Measurements from ENCODE around the gene MAPKAPK3. TPM values are rescaled to one million over a fixed set of nuclear protein-coding genes. Genes with fewer than 3 reads are reported as not detected.

The MAPKAPK3 gene
- total and polyA plus RNA-seq, 2 of the 8 experiments (the other 6 are each of a cell fraction or from before 2014, with no cell fraction given) = 65.4 to 99.8 TPM

- no peak overlapping the region for H3K27ac ChIP-seq (ENCODE audit: low read depth, low read length)
- H2BK5ac ChIP-seq (ENCODE audit: low read depth, low read length) = no peak overlapping the region
- H3K23ac ChIP-seq (ENCODE audit: insufficient read length) = no peak overlapping the region
- WGBS, 2 experiments (ENCODE audit: extremely low coverage in 1 of 2, insufficient coverage in 1 of 2, insufficient read length in 1 of 2, insufficient replicate concordance in 2 of 2, low coverage in 1 of 2, low lambda C conversion rate in 2 of 2, missing lambda C conversion rate in 1 of 2) = 92% methylated on average over 6 of the region's 6 CpGs; no CpG with 5 or more reads in 1 of the 2 experiments
- H3K9ac ChIP-seq (replicated peaks in 1 of 4; ENCODE audit: extremely low read depth in 1 of 4, low read depth in 3 of 4, low read length in 3 of 4) = no peak overlapping the region
- no peak overlapping the region for H2BK120ac ChIP-seq (replicated peaks; ENCODE audit: low read depth, low read length)
- no peaks in the 10 kb centered on the region for H3K4me1 ChIP-seq (replicated peaks in 1 of 4; ENCODE audit: control insufficient read depth in 3 of 4, insufficient read depth in 4 of 4, low read length in 3 of 4)
- no peak overlapping the region for H2BK15ac ChIP-seq (ENCODE audit: low read length)
- H3K23me2 ChIP-seq (ENCODE audit: low read depth, low read length) = no peaks in the 10 kb centered on the region
- no peak overlapping the region for H2BK20ac ChIP-seq (ENCODE audit: low read length)
- no peak overlapping the region for H2BK12ac ChIP-seq (ENCODE audit: low read depth, low read length)
- POLR2A ChIA-PET (ENCODE audit: partially characterized antibody) = interaction anchor here (0.6 kb wide), 1 partner anchor 640 kb away, joined by 4 read pairs; no protein-coding TSS in a partner anchor
- H4K91ac ChIP-seq (replicated peaks; ENCODE audit: insufficient read length, low read length) = no peak overlapping the region
- no peaks in the 10 kb centered on the region for H3K9me3 ChIP-seq (ENCODE audit: insufficient read depth in 2 of 2, low read depth in 1 of 2, low read length in 1 of 2)
- FAIRE-seq = no peak
- H3K27me3 ChIP-seq (replicated peaks in 1 of 4; ENCODE audit: control insufficient read depth in 3 of 4, extremely low read depth in 1 of 4, insufficient read depth in 3 of 4, low read length in 3 of 4) = no peaks in the 10 kb centered on the region; a peak in 1 of 7 replicates
- no peaks in the 10 kb centered on the region for H3K79me1 ChIP-seq (ENCODE audit: low read depth, low read length)
- no peak overlapping the region for H3K14ac ChIP-seq (ENCODE audit: insufficient read length)
- H4K8ac ChIP-seq (ENCODE audit: extremely low read depth, insufficient read depth, low read length) = no peak overlapping the region
- CTCF ChIA-PET (ENCODE audit: partially characterized antibody) = interaction anchor here (1.4 to 63.8 kb wide), 3 partner anchors 9 to 40 kb away, joined by 3 to 1262 read pairs (median 6); partner anchors contain the start of genes CISH and MAPKAPK3
- no peak overlapping the region for H3K4me3 ChIP-seq (ENCODE audit: extremely low read depth in 1 of 4, insufficient read depth in 2 of 4, low read depth in 3 of 4, low read length in 4 of 4)
- H3K79me2 ChIP-seq (ENCODE audit: control insufficient read depth in 1 of 2, insufficient read depth in 2 of 2, low read length in 2 of 2) = no peaks in the 10 kb centered on the region
- no peak overlapping the region for H4K5ac ChIP-seq (ENCODE audit: insufficient read length, low read depth, low read length)
- H3K4ac ChIP-seq (replicated peaks; ENCODE audit: insufficient read length, low read depth, low read length) = no peak overlapping the region
- no peak overlapping the region for H3K18ac ChIP-seq (ENCODE audit: extremely low read depth, low read length)
- no peak for DNase-seq (ENCODE audit: low read depth in 1 of 2, low spot score in 2 of 2)
- no peak overlapping the region for H2AFZ ChIP-seq (ENCODE audit: low read length)
- H3K56ac ChIP-seq (replicated peaks; ENCODE audit: insufficient read length, low read depth, low read length) = no peak overlapping the region
- H2AK5ac ChIP-seq (ENCODE audit: low read depth, low read length) = no peak overlapping the region
- H3K36me3 ChIP-seq (ENCODE audit: control insufficient read depth in 2 of 4, insufficient read depth in 4 of 4, low read length in 3 of 4) = no peaks in the 10 kb centered on the region
- H4K20me1 ChIP-seq (replicated peaks in 1 of 2; ENCODE audit: control insufficient read depth in 1 of 2, insufficient read depth in 2 of 2, low read length in 2 of 2) = peaks cover 0 to 2% of the 10 kb centered on the region in 2 experiments
- no peak overlapping the region for H3K4me2 ChIP-seq (ENCODE audit: insufficient read depth in 1 of 2, low read depth in 2 of 2, low read length in 2 of 2)
- TF ChIP-seq TAF1 (IDR thresholded peaks at IDR 0.05; ENCODE audit: low read depth, low read length) (no peak), KDM5A (IDR thresholded peaks at IDR 0.05; ENCODE audit: low read length) (no peak), RFX5 (IDR thresholded peaks at IDR 0.05; ENCODE audit: borderline replicate concordance, low read depth, low read length) (no peak), CBX5 (IDR thresholded peaks at IDR 0.05; ENCODE audit: low read depth, low read length) (no peak), SP2 (IDR thresholded peaks at IDR 0.05; ENCODE audit: low read length) (no peak)
Measured at GRCh38 chr3:50661321-50661837, 44.4 kb downstream of the MAPKAPK3 start.
